ENCODE results near the gene LAMA3.

The LAMA3 gene

GRCh38 chr18:23828426-23828825 is 139.2 kb downstream of the LAMA3 start:
- Histone ChIP-seq H3K36me3 (ENCODE audit: insufficient read depth, insufficient read length, low read length) (no peaks in the 10 kb centered on the region), H3K27me3 (ENCODE audit: insufficient read depth, insufficient read length) (no peaks in the 10 kb centered on the region), H3K4me3 (ENCODE audit: insufficient read length, low read depth) (no peak overlapping the region), H3K9me3 (ENCODE audit: insufficient read depth, low read length) (no peaks in the 10 kb centered on the region), H3K9ac (ENCODE audit: insufficient read length, low read depth) (no peak overlapping the region), H3K4me1 (ENCODE audit: insufficient read depth, insufficient read length) (no peaks in the 10 kb centered on the region)
- DNase-seq (ENCODE audit: low read depth, low spot score) = no peak
- TF ChIP-seq SUZ12 (IDR thresholded peaks at IDR 0.05; ENCODE audit: extremely low read depth, insufficient read depth, insufficient read length) (no peak), ZNF274 (IDR thresholded peaks at IDR 0.05; ENCODE audit: low read depth, low read length) (no peak), YY1 (IDR thresholded peaks at IDR 0.05; ENCODE audit: insufficient read depth, insufficient read length) (no peak)

DNA sequence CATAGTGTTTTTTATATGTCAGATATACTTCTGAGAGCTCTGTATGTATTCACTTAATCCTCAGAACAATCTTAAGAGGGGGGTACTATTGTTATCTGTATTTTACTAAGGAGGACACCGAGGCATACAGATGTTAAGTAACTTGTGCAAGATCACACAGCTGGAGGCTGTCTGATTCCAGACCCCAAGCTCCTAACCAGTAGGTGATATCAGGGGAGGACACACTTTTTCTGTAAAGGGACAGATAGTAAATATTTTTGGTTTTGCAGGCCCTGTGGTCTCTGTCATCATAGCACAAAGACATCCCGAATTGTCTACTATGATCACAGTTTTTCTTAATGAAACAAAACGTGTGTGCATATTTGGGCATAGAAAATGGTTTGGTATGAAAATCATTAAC is 143.7 kb downstream of the LAMA3 start:
- Histone ChIP-seq H3K4me3 (ENCODE audit: insufficient read length, low read depth) (no peak overlapping the region), H3K36me3 (ENCODE audit: insufficient read depth, insufficient read length, low read length) (no peaks in the 10 kb centered on the region), H3K9ac (ENCODE audit: insufficient read length, low read depth) (no peak overlapping the region), H3K9me3 (ENCODE audit: insufficient read depth, low read length) (no peaks in the 10 kb centered on the region), H3K27me3 (ENCODE audit: insufficient read depth, insufficient read length) (no peaks in the 10 kb centered on the region), H3K4me1 (ENCODE audit: insufficient read depth, insufficient read length) (no peaks in the 10 kb centered on the region)
- TF ChIP-seq ZNF274 (IDR thresholded peaks at IDR 0.05; ENCODE audit: low read depth, low read length) = no peak
- TF ChIP-seq YY1 (IDR thresholded peaks at IDR 0.05; ENCODE audit: insufficient read depth, insufficient read length) = no peak
- no peak for TF ChIP-seq SUZ12 (IDR thresholded peaks at IDR 0.05; ENCODE audit: extremely low read depth, insufficient read depth, insufficient read length)
- no peak for DNase-seq (ENCODE audit: low read depth, low spot score)

DNA sequence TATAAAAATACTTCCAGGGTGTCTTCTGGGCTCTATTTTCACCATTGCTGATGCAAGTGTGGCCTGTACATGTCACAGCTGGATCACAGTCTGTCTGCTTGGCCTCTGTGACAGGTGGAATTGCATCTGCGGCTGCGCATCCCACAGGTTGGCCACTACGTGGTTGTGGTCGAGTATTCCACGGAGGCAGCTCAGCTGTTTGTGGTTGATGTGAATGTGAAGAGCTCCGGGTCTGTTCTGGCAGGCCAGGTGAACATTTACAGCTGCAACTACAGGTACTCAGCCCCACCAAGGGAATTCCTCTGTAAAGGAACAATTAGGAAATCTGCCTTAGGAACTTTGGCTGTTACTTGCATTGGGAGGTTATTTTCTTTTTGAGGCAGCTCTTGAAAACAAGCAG is 144.5 kb downstream of the LAMA3 start:
- no peaks in the 10 kb centered on the region for H3K36me3 ChIP-seq (ENCODE audit: insufficient read depth, insufficient read length, low read length)
- no peak for DNase-seq (ENCODE audit: low read depth, low spot score)
- no peak overlapping the region for H3K9ac ChIP-seq (ENCODE audit: insufficient read length, low read depth)
- H3K4me1 ChIP-seq (ENCODE audit: insufficient read depth, insufficient read length) = no peaks in the 10 kb centered on the region
- H3K4me3 ChIP-seq (ENCODE audit: insufficient read length, low read depth) = no peak overlapping the region
- H3K9me3 ChIP-seq (ENCODE audit: insufficient read depth, low read length) = no peaks in the 10 kb centered on the region
- no peaks in the 10 kb centered on the region for H3K27me3 ChIP-seq (ENCODE audit: insufficient read depth, insufficient read length)
- TF ChIP-seq SUZ12 (IDR thresholded peaks at IDR 0.05; ENCODE audit: extremely low read depth, insufficient read depth, insufficient read length) = no peak

DNA sequence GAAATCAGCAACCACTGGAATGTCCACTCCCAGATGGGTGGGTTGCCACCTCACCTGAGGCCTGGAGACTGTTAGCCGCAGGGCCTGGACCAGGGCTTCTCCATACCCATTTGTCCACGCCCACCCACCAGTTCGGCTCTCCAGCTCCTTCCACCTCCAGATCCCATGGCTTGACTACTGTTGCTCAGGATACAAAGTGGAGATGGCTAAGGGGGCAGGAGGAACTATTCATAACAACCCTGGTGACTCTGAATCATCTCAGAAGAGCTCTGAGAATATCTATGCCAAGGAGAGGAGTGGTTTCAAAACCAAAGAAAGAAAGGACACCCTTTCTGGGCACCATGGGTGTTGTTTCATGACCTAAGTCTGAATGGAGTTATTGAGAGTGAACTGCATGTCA is 145.8 kb downstream of the LAMA3 start:
- Histone ChIP-seq H3K9me3 (ENCODE audit: insufficient read depth, low read length) (no peaks in the 10 kb centered on the region), H3K36me3 (ENCODE audit: insufficient read depth, insufficient read length, low read length) (no peaks in the 10 kb centered on the region), H3K4me3 (ENCODE audit: insufficient read length, low read depth) (no peak overlapping the region), H3K9ac (ENCODE audit: insufficient read length, low read depth) (no peak overlapping the region), H3K4me1 (ENCODE audit: insufficient read depth, insufficient read length) (no peaks in the 10 kb centered on the region), H3K27me3 (ENCODE audit: insufficient read depth, insufficient read length) (no peaks in the 10 kb centered on the region)
- DNase-seq (ENCODE audit: low read depth, low spot score) = no peak
- TF ChIP-seq SUZ12 (IDR thresholded peaks at IDR 0.05; ENCODE audit: extremely low read depth, insufficient read depth, insufficient read length) (no peak), YY1 (IDR thresholded peaks at IDR 0.05; ENCODE audit: insufficient read depth, insufficient read length) (no peak)

- no peak for DNase-seq (ENCODE audit: low read depth, low spot score)
- no peaks in the 10 kb centered on the region for H3K4me1 ChIP-seq (ENCODE audit: insufficient read depth, insufficient read length)
- no peaks in the 10 kb centered on the region for H3K27me3 ChIP-seq (ENCODE audit: insufficient read depth, insufficient read length)
- H3K36me3 ChIP-seq (ENCODE audit: insufficient read depth, insufficient read length, low read length) = no peaks in the 10 kb centered on the region
- no peak overlapping the region for H3K4me3 ChIP-seq (ENCODE audit: insufficient read length, low read depth)
- no peaks in the 10 kb centered on the region for H3K9me3 ChIP-seq (ENCODE audit: insufficient read depth, low read length)
- H3K9ac ChIP-seq (ENCODE audit: insufficient read length, low read depth) = no peak overlapping the region
- no peak for TF ChIP-seq ZNF274 (IDR thresholded peaks at IDR 0.05; ENCODE audit: low read depth, low read length)
- TF ChIP-seq YY1 (IDR thresholded peaks at IDR 0.05; ENCODE audit: insufficient read depth, insufficient read length) = no peak
- no peak for TF ChIP-seq SUZ12 (IDR thresholded peaks at IDR 0.05; ENCODE audit: extremely low read depth, insufficient read depth, insufficient read length)
These were observed 146.3 kb downstream of the LAMA3 start for GRCh38 chr18:23835506-23835905.

DNA sequence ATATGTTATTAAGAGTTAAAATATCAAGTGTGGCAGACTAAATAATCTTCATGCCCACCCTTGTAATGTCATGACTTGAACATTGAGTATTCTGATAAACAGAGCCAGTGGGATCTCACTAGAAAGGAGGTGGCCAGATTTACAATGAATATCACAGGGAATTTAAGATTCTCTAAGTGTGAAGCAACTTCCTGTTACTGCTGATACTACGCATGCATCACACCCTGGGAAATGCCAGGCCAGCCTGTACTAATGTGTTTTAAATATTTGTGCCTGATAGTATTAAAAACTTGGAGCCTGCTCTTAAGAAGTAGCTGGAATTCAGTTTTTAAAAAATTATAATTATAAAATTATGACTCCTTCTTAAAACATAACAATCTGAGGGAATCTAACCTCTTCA is 148.3 kb downstream of the LAMA3 start:
- no peaks in the 10 kb centered on the region for H3K36me3 ChIP-seq (ENCODE audit: insufficient read depth, insufficient read length, low read length)
- no peak for TF ChIP-seq YY1 (IDR thresholded peaks at IDR 0.05; ENCODE audit: insufficient read depth, insufficient read length)
- no peak for TF ChIP-seq ZNF274 (IDR thresholded peaks at IDR 0.05; ENCODE audit: low read depth, low read length)
- TF ChIP-seq SUZ12 (IDR thresholded peaks at IDR 0.05; ENCODE audit: extremely low read depth, insufficient read depth, insufficient read length) = no peak
- H3K27me3 ChIP-seq (ENCODE audit: insufficient read depth, insufficient read length) = no peaks in the 10 kb centered on the region
- no peak overlapping the region for H3K4me3 ChIP-seq (ENCODE audit: insufficient read length, low read depth)
- DNase-seq (ENCODE audit: low read depth, low spot score) = no peak
- H3K9me3 ChIP-seq (ENCODE audit: insufficient read depth, low read length) = no peaks in the 10 kb centered on the region
- H3K4me1 ChIP-seq (ENCODE audit: insufficient read depth, insufficient read length) = no peaks in the 10 kb centered on the region
- H3K9ac ChIP-seq (ENCODE audit: insufficient read length, low read depth) = no peak overlapping the region

- H3K27me3 ChIP-seq (ENCODE audit: insufficient read depth, insufficient read length) = no peaks in the 10 kb centered on the region
- DNase-seq (ENCODE audit: low read depth, low spot score) = no peak
These were observed 149.0 kb downstream of the LAMA3 start for GRCh38 chr18:23838233-23838632.

More at GRCh38 chr18:23838233-23838632, 149.0 kb downstream of the LAMA3 start:
- H3K9me3 ChIP-seq (ENCODE audit: insufficient read depth, low read length) = no peaks in the 10 kb centered on the region
- no peak overlapping the region for H3K4me3 ChIP-seq (ENCODE audit: insufficient read length, low read depth)
- no peaks in the 10 kb centered on the region for H3K36me3 ChIP-seq (ENCODE audit: insufficient read depth, insufficient read length, low read length)
- TF ChIP-seq ZNF274 (IDR thresholded peaks at IDR 0.05; ENCODE audit: low read depth, low read length) (no peak), YY1 (IDR thresholded peaks at IDR 0.05; ENCODE audit: insufficient read depth, insufficient read length) (no peak), SUZ12 (IDR thresholded peaks at IDR 0.05; ENCODE audit: extremely low read depth, insufficient read depth, insufficient read length) (no peak)
- H3K9ac ChIP-seq (ENCODE audit: insufficient read length, low read depth) = no peak overlapping the region
- peaks cover under 1% of the 10 kb centered on the region for H3K4me1 ChIP-seq (ENCODE audit: insufficient read depth, insufficient read length)
